HG02981 (cell line): Measurements from ENCODE around the gene KCNA2.

Source experiments
- ATAC-seq: cut with Tn5 transposase; IDR thresholded peaks from one replicate; pipeline ENCODE4 v1.9.1; 2021; ENCODE audit warnings: mild to moderate bottlenecking, moderate library complexity; ENCODE audit not compliant: unreplicated experiment

The KCNA2 gene

GRCh38 chr1:110604586-110605148, 1.5 kb downstream of the KCNA2 start:
- ATAC-seq, result no peak

- no peak for ATAC-seq
Observed at GRCh38 chr1:110603058-110603457, 3.1 kb downstream of the KCNA2 start.

GRCh38 chr1:110602466-110602865, 3.7 kb downstream of the KCNA2 start:
- ATAC-seq, result no peak

GRCh38 chr1:110601332-110601731, 4.8 kb downstream of the KCNA2 start:
- ATAC-seq, result no peak

GRCh38 chr1:110600716-110601115, 5.4 kb downstream of the KCNA2 start:
- ATAC-seq, result no peak

- ATAC-seq, result no peak
Observed at GRCh38 chr1:110597966-110598365, 8.2 kb downstream of the KCNA2 start.

- no peak for ATAC-seq
Observed at GRCh38 chr1:110596312-110596711, 9.8 kb downstream of the KCNA2 start.

- no peak for ATAC-seq
Observed at GRCh38 chr1:110595353-110595710, 10.8 kb downstream of the KCNA2 start.

- ATAC-seq, result no peak
Observed at GRCh38 chr1:110594456-110595352, 11.5 kb downstream of the KCNA2 start.

GRCh38 chr1:110593902-110594301, 12.3 kb downstream of the KCNA2 start:
- ATAC-seq, result no peak

GRCh38 chr1:110591956-110592355, 14.2 kb downstream of the KCNA2 start:
- ATAC-seq, result no peak

- ATAC-seq, result no peak
Observed at GRCh38 chr1:110588991-110589390, 17.2 kb downstream of the KCNA2 start.

- no peak for ATAC-seq
Observed at GRCh38 chr1:110588486-110588885, 17.7 kb downstream of the KCNA2 start.

GRCh38 chr1:110587906-110588305, 18.3 kb downstream of the KCNA2 start:
- ATAC-seq, result no peak

GRCh38 chr1:110585481-110585880, 20.7 kb downstream of the KCNA2 start:
- no peak for ATAC-seq

- no peak for ATAC-seq
Observed at GRCh38 chr1:110584045-110584444, 22.1 kb downstream of the KCNA2 start.

- ATAC-seq, result no peak
Observed at GRCh38 chr1:110583505-110583904, 22.7 kb downstream of the KCNA2 start.

GRCh38 chr1:110582378-110582777, 23.8 kb downstream of the KCNA2 start:
- ATAC-seq, result no peak

- ATAC-seq, result no peak
Observed at GRCh38 chr1:110581682-110582145, 24.4 kb downstream of the KCNA2 start.

- no peak for ATAC-seq
Observed at GRCh38 chr1:110580244-110580643, 25.9 kb downstream of the KCNA2 start.

GRCh38 chr1:110579460-110579859, 26.7 kb downstream of the KCNA2 start:
- no peak for ATAC-seq

- ATAC-seq, result no peak
Observed at GRCh38 chr1:110576441-110576840, 29.7 kb downstream of the KCNA2 start.
